ENCODE measurements around the gene LAMA2. TPM values are rescaled to one million over a fixed set of nuclear protein-coding genes. Genes with fewer than 3 reads are reported as not detected.

The LAMA2 gene
- total RNA-seq, 4 donors from 2014 or later = 203 to 339 (median 275) TPM

DNA sequence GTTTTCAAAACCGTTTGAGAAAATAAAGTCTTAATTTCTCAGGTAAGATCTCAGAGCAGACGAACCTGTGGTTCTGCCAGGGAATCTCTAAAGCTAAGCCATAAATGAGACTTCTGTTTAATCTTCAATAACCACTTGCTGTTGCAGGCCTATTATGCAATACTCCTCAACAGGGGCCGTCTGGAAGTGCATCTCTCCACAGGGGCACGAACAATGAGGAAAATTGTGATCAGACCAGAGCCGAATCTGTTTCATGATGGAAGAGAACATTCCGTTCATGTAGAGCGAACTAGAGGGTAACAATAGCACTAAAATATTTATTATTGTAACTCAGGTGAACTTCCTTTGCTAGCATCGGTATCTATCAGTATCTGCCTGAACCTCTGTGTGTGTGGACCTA lies 603.4 kb downstream of the LAMA2 start:
- H3K27me3 ChIP-seq = no peaks in the 10 kb centered on the region
- H3K4me1 ChIP-seq = peaks cover 3 to 30% (median 9%) of the 10 kb centered on the region in 4 donors
- no peak overlapping the region for H3K4me3 ChIP-seq
- 56 to 60% methylated on average over 8 of the region's 8 CpGs for WGBS, 2 donors
- no peak for TF ChIP-seq POLR2A (IDR thresholded peaks at IDR 0.05)
- TF ChIP-seq EP300 (IDR thresholded peaks at IDR 0.05) = no peak
- TF ChIP-seq, protein P1, sequence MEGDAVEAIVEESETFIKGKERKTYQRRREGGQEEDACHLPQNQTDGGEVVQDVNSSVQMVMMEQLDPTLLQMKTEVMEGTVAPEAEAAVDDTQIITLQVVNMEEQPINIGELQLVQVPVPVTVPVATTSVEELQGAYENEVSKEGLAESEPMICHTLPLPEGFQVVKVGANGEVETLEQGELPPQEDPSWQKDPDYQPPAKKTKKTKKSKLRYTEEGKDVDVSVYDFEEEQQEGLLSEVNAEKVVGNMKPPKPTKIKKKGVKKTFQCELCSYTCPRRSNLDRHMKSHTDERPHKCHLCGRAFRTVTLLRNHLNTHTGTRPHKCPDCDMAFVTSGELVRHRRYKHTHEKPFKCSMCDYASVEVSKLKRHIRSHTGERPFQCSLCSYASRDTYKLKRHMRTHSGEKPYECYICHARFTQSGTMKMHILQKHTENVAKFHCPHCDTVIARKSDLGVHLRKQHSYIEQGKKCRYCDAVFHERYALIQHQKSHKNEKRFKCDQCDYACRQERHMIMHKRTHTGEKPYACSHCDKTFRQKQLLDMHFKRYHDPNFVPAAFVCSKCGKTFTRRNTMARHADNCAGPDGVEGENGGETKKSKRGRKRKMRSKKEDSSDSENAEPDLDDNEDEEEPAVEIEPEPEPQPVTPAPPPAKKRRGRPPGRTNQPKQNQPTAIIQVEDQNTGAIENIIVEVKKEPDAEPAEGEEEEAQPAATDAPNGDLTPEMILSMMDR (IDR thresholded peaks at IDR 0.05) = no peak
- DNase-seq (ENCODE audit: low spot score in 2 of 2) = no peak
- H3K9me3 ChIP-seq = no peaks in the 10 kb centered on the region
- H3K36me3 ChIP-seq = peaks cover 0 to 33% (median 0%) of the 10 kb centered on the region in 3 donors
- peak overlapping the region in 2 of 4 donors; percentile 51 to 78 for H3K27ac ChIP-seq

DNA sequence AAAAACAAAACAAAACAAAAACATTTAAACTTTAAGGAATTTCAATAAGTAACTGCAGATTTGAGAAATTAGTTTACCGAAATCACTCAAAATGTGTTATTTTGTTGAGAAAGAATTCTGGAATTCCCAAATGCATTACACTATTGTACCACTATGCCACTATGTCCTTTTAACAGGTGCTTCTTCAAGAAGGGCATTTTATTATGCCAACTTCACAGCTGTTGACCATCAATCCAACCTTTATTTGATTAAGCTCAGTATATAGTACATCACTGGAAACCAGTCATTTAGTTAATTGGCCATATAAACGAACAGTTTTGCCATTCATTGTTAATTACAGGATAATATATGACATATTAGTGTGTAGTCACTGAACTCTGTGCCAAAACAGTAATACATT lies 605.4 kb downstream of the LAMA2 start:
- no peaks in the 10 kb centered on the region for H3K27me3 ChIP-seq
- peak overlapping the region in 2 of 4 donors; percentile 90 to 91 for H3K27ac ChIP-seq
- no peaks in the 10 kb centered on the region for H3K9me3 ChIP-seq
- no peak for DNase-seq (ENCODE audit: low spot score in 2 of 2)
- TF ChIP-seq POLR2A (IDR thresholded peaks at IDR 0.05) (no peak), EP300 (IDR thresholded peaks at IDR 0.05) (no peak)
- TF ChIP-seq, protein P1 (IDR thresholded peaks at IDR 0.05) = no peak
- peaks cover 0 to 32% (median 0%) of the 10 kb centered on the region in 3 donors for H3K36me3 ChIP-seq
- peaks cover 3 to 40% (median 15%) of the 10 kb centered on the region in 4 donors for H3K4me1 ChIP-seq
- WGBS, 2 donors = 50 to 68% methylated on average over 2 of the region's 2 CpGs
- H3K4me3 ChIP-seq = no peak overlapping the region

DNA sequence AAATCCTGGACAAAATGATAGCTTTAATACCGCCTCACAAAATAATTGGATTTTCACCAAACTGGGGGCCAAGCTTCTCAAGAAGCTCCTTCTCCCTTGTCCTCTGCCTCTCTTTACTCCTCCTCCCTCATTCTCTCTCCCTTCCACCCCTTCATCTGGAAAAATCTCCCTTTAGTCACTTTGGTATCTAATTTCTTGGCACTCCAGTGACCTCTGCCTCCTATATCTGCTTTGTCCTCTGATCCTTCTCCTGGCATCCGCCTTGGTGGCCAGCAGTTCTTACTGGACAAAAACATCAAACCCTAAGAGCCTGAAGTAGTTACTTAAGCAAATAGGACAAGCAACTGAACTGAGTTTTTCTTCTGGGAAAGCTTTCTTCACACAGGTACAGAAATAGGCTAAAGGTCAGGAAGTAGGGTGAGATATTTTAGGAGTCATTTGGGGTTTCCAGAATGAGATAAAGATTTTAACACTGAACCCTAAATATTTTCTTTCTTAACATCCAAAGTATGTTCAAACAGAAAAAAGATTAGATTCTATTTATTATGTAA lies 606.4 kb downstream of the LAMA2 start:
- 91 to 95% methylated on average over 2 of the region's 2 CpGs for WGBS, 2 donors
- DNase-seq (ENCODE audit: low spot score in 2 of 2) = no peak
- H3K36me3 ChIP-seq = peaks cover 0 to 36% (median 0%) of the 10 kb centered on the region in 3 donors
- no peaks in the 10 kb centered on the region for H3K9me3 ChIP-seq
- peaks cover 3 to 40% (median 15%) of the 10 kb centered on the region in 4 donors for H3K4me1 ChIP-seq
- TF ChIP-seq, protein P1 (IDR thresholded peaks at IDR 0.05) = no peak
- TF ChIP-seq EP300 (IDR thresholded peaks at IDR 0.05) (no peak), POLR2A (IDR thresholded peaks at IDR 0.05) (no peak)
- H3K27me3 ChIP-seq = no peaks in the 10 kb centered on the region
- no peak overlapping the region for H3K4me3 ChIP-seq
- peak overlapping the region in 3 of 4 donors; percentile 0 to 91 (median 90) for H3K27ac ChIP-seq

DNA sequence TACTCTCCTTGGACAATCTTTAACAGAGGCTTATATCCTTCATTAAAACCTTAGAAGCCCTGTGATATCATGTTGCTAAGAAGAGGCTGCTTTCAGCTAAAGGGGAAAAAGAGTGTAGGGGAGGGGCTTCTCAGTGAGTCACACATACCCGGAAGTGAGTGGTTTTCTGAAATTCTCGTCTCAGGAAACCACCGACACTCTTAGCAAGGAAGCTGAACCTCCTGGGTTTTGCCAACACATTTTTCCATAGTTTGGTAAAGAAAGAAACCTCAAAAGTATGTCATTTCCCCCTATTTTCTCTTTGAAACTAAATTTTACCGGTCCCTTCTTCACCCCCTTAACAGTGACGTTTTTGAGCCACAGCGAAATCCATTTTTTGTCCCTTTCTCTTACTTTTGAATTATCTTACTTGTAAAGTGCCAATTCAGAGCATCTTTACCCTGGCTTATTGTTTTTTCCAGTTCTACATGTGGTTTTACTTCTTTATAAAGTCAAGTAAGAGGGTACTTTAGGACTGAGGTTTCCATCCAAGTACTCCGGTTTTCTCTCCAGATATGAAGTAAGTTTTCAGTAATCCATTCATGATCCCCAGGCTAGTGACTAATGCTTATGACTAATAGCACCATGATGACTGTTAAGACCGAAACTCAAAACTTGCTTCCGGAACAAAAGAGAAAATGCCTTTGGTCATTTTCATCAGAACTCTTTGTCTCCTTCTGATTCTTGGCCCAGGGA lies 607.8 kb downstream of the LAMA2 start:
- DNase-seq (ENCODE audit: low spot score in 2 of 2) = peak in 1 of 2 donors; percentile 57
- Histone ChIP-seq H3K27ac (peak overlapping the region; percentile 70 to 91 (median 86)), H3K4me3 (peak overlapping the region in 2 of 4 donors; percentile 31 to 38), H3K27me3 (no peaks in the 10 kb centered on the region), H3K9me3 (no peaks in the 10 kb centered on the region), H3K4me1 (peaks cover 3 to 38% (median 15%) of the 10 kb centered on the region in 4 donors), H3K36me3 (peaks cover 0 to 42% (median 0%) of the 10 kb centered on the region in 3 donors)
- 20 to 24% methylated on average over 9 of the region's 9 CpGs for WGBS, 2 donors
- TF ChIP-seq POLR2A (IDR thresholded peaks at IDR 0.05) = peak; percentile 23 to 36
- peak; percentile 28 to 71 for TF ChIP-seq EP300 (IDR thresholded peaks at IDR 0.05)
- TF ChIP-seq, protein P1 (IDR thresholded peaks at IDR 0.05) = no peak

DNA sequence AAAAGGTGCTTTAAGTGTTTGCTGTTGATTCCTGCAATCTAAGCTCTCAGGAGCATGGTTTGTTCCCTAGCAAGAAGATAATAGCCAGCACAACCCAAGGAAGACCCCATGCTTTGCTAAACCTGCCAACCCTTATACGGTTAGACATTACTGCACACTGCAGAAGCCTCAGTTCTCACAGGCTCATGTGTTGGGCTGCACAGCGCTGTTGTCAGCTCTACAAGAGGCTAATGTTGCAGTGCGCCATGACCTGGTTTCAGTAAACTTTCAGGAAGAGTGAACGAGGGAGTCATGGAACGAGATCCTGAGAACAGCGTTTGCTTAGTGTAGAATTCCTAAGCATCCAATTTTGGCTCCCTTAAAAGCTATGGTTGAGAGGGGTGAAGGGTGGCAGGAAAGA lies 608.5 kb downstream of the LAMA2 start:
- Histone ChIP-seq H3K9me3 (no peaks in the 10 kb centered on the region), H3K27me3 (no peaks in the 10 kb centered on the region), H3K4me3 (no peak overlapping the region), H3K4me1 (peaks cover 3 to 32% (median 15%) of the 10 kb centered on the region in 4 donors), H3K27ac (peak overlapping the region; percentile 70 to 91 (median 86)), H3K36me3 (peaks cover 0 to 35% (median 0%) of the 10 kb centered on the region in 3 donors)
- TF ChIP-seq EP300 (IDR thresholded peaks at IDR 0.05) = no peak
- TF ChIP-seq, protein P1 (IDR thresholded peaks at IDR 0.05) = no peak
- TF ChIP-seq POLR2A (IDR thresholded peaks at IDR 0.05) = no peak
- 83 to 85% methylated on average over 6 of the region's 6 CpGs for WGBS, 2 donors
- no peak for DNase-seq (ENCODE audit: low spot score in 2 of 2)
